K562 (cell line): Measurements from ENCODE around the gene SOX6. TPM values are rescaled to one million over a fixed set of nuclear protein-coding genes. Genes with fewer than 3 reads are reported as not detected.

Experiments
- ETS2 ChIP-seq: IDR thresholded peaks from 2 replicates; pipeline ENCODE4 v1.6.1; 2016; ENCODE audit warnings: borderline replicate concordance, missing genetic modification characterization, mild to moderate bottlenecking, moderate library complexity, missing compliant biosample characterization; ENCODE audit not compliant: poor library complexity, severe bottlenecking
- FOS ChIP-seq: IDR thresholded peaks from 3 replicates; pipeline ENCODE4 v1.6.1; 2011; ENCODE audit not compliant: insufficient read length; ENCODE audit errors: extremely low read depth
- FOSL1 ChIP-seq: fragments of 200-800 bp; sonication (Bioruptor generic); conservative IDR thresholded peaks from 2 replicates; pipeline ENCODE4 v1.6.1; 2016; ENCODE audit warnings: missing genetic modification characterization, missing compliant biosample characterization
- FOXA1 ChIP-seq: fragments of 450-650 bp; IDR thresholded peaks from 2 replicates; pipeline ENCODE4 v1.6.1; 2016; ENCODE audit warnings: mild to moderate bottlenecking, borderline replicate concordance
- GATAD2B ChIP-seq: fragments of 450-650 bp; IDR thresholded peaks from 2 replicates; pipeline ENCODE4 v1.6.1; 2017; ENCODE audit warnings: mild to moderate bottlenecking, borderline replicate concordance
- HDAC3 ChIP-seq: fragments of 450-650 bp; IDR thresholded peaks from 2 replicates; pipeline ENCODE4 v1.6.1; 2018; ENCODE audit warnings: borderline replicate concordance, mild to moderate bottlenecking, moderate library complexity; ENCODE audit not compliant: partially characterized antibody
- HES1 ChIP-seq: fragments of 450-650 bp; IDR thresholded peaks from 2 replicates; pipeline ENCODE4 v1.6.1; 2016; ENCODE audit warnings: low read depth, mild to moderate bottlenecking, moderate library complexity
- HNRNPK ChIP-seq: fragments of 200-400 bp; formaldehyde crosslinking; IDR thresholded peaks from one replicate; pipeline ENCODE4 v1.6.1; 2018; ENCODE audit warnings: mild to moderate bottlenecking, low read depth, low read length; ENCODE audit not compliant: poor library complexity, severe bottlenecking
- KAT7 ChIP-seq: sonication (generic); formaldehyde crosslinking; IDR thresholded peaks from 2 replicates; pipeline ENCODE4 v1.8.0; 2022; ENCODE audit warnings: missing genetic modification reagents, mild to moderate bottlenecking, borderline replicate concordance
- LEF1 ChIP-seq: fragments of 450-650 bp; IDR thresholded peaks from 2 replicates; pipeline ENCODE4 v1.6.1; 2016; ENCODE audit warnings: mild to moderate bottlenecking
- NCOA6 ChIP-seq: fragments of 450-650 bp; IDR thresholded peaks from 2 replicates; pipeline ENCODE4 v1.6.1; 2017; ENCODE audit warnings: mild to moderate bottlenecking
- NCOR1 ChIP-seq: fragments of 450-650 bp; IDR thresholded peaks from 2 replicates; pipeline ENCODE4 v1.6.1; 2016; ENCODE audit warnings: mild to moderate bottlenecking, moderate library complexity
- PHB ChIP-seq: fragments of 250-450 bp; sonication (Bioruptor Pico); IDR thresholded peaks from 2 replicates; pipeline ENCODE4 v1.5.0; 2021
- RFX7 ChIP-seq: fragments of 250-450 bp; sonication (Bioruptor Pico); IDR thresholded peaks from 2 replicates; pipeline ENCODE4 v1.5.1; 2021; ENCODE audit warnings: mild to moderate bottlenecking
- TAF1 ChIP-seq: IDR thresholded peaks from 2 replicates; pipeline ENCODE4 v1.6.1; 2011; ENCODE audit warnings: mild to moderate bottlenecking, low read length, moderate library complexity; ENCODE audit not compliant: insufficient read depth, control insufficient read depth, severe bottlenecking; ENCODE audit errors: extremely low read depth
- ZNF143 ChIP-seq: sonication (generic); formaldehyde crosslinking; IDR thresholded peaks from 2 replicates; pipeline ENCODE4 v1.9.0; 2022; ENCODE audit warnings: mild to moderate bottlenecking, missing genetic modification reagents
- ZNF175 ChIP-seq: fragments of 200-800 bp; sonication (Bioruptor generic); IDR thresholded peaks from 2 replicates; pipeline ENCODE4 v1.6.1; 2016; ENCODE audit warnings: low read depth, mild to moderate bottlenecking, missing genetic modification characterization, missing compliant biosample characterization
- ZNF384 ChIP-seq: IDR thresholded peaks from 2 replicates; pipeline ENCODE4 v1.6.1; 2012; ENCODE audit warnings: low read depth, low read length, improper control_type of control experiment
- polyA plus RNA-seq, 8 experiments: library from polyadenylated mRNA; depleted of rRNA in 4 of 8; stranded (reverse) in 5 of 8; unstranded in 3 of 8; fragments of >200 nt; fragmentation: Nextera tagmentation in 2 of 8; fragmentation: Illumina TruSeq in 1 of 8; extraction: Ambion mirVana in 2 of 8; extraction: Trizol in 1 of 8; gene quantifications; 2 replicates each; pipeline versions ENCODE4 v1.2.1 to v1.2.3, GENCODE V29; 2011 to 2014; ENCODE audit warnings: inconsistent platforms in 1 of 8, missing spikeins in 1 of 8
- total RNA-seq, 7 experiments: library from RNA; depleted of rRNA in 6 of 7; stranded (reverse); fragments of >200 nt in 6 of 7; fragmentation: Illumina TruSeq in 2 of 7; extraction: Trizol in 2 of 7; gene quantifications; 2 replicates each; pipeline versions ENCODE4 v1.2.1 to v1.2.3, GENCODE V29; 2011 to 2021; ENCODE audit warnings: low replicate concordance in 1 of 7
- TF ChIP-seq, protein P1 (sequence below): fragments of 450-650 bp; formaldehyde crosslinking; IDR thresholded peaks from 2 replicates; pipeline ENCODE4 v1.4.0; 2022; ENCODE audit warnings: mild to moderate bottlenecking, moderate library complexity
- TF ChIP-seq, protein P2 (sequence below), 2 experiments: fragments of 450-650 bp; formaldehyde crosslinking in 1 of 2; IDR thresholded peaks; 2 replicates each; pipeline versions ENCODE4 v1.4.0 to v1.6.1; 2014 to 2020; ENCODE audit warnings: mild to moderate bottlenecking in 2 of 2, borderline replicate concordance in 1 of 2, low read depth in 1 of 2

SOX6 gene
- total and polyA plus RNA-seq, 9 of the 15 experiments (the other 6 are each of a cell fraction or from before 2014, with no cell fraction given): 0.89 to 8.7 (median 5.7) TPM

DNA sequence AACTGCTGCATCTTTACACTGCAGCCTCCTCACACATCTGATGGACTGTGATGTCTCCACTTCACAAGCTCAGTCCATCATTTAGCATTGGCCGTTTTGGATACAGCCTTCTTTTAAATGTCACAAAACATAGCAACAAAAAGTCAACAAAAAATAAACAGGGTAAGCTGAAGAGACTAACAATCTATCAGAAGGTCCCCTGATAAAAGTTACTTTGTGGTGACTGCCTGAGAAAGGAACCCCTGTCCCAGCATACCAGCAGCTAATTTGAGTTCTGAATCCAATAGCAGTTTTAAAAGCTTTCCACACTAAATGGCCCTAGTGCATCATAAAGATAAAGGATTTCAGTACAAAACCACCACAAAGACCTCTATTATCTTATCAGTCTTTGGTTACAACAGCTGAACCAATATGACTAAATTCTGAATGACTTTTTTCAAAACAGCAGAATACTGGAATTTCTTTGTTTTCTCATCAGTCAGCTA, 162.4 kb downstream of the SOX6 start (continued):
- TF ChIP-seq, protein P1, sequence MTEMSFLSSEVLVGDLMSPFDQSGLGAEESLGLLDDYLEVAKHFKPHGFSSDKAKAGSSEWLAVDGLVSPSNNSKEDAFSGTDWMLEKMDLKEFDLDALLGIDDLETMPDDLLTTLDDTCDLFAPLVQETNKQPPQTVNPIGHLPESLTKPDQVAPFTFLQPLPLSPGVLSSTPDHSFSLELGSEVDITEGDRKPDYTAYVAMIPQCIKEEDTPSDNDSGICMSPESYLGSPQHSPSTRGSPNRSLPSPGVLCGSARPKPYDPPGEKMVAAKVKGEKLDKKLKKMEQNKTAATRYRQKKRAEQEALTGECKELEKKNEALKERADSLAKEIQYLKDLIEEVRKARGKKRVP (CRISPR knock-in tag): peak; percentile 40; the same call in 1 of the 2 replicates
- TF ChIP-seq ZNF384 (peak; percentile 68), LEF1 (peak; percentile 91), ZNF175 (no peak), HES1 (peak; percentile 74; the same call in 1 of the 2 replicates), FOS (no peak), FOXA1 (peak; percentile 65), RFX7 (CRISPR knock-in tag) (no peak), NCOR1 (peak; percentile 82), ZNF143 (CRISPR knock-in tag) (no peak), HDAC3 (peak; percentile 86), FOSL1 (tag) (peak; percentile 70), KAT7 (CRISPR knock-in tag) (no peak), GATAD2B (peak; percentile 74; the same call in 1 of the 2 replicates), TAF1 (no peak), ETS2 (tag) (no peak), HNRNPK (no peak), NCOA6 (no peak), PHB (CRISPR knock-in tag) (no peak)
- TF ChIP-seq, protein P2, sequence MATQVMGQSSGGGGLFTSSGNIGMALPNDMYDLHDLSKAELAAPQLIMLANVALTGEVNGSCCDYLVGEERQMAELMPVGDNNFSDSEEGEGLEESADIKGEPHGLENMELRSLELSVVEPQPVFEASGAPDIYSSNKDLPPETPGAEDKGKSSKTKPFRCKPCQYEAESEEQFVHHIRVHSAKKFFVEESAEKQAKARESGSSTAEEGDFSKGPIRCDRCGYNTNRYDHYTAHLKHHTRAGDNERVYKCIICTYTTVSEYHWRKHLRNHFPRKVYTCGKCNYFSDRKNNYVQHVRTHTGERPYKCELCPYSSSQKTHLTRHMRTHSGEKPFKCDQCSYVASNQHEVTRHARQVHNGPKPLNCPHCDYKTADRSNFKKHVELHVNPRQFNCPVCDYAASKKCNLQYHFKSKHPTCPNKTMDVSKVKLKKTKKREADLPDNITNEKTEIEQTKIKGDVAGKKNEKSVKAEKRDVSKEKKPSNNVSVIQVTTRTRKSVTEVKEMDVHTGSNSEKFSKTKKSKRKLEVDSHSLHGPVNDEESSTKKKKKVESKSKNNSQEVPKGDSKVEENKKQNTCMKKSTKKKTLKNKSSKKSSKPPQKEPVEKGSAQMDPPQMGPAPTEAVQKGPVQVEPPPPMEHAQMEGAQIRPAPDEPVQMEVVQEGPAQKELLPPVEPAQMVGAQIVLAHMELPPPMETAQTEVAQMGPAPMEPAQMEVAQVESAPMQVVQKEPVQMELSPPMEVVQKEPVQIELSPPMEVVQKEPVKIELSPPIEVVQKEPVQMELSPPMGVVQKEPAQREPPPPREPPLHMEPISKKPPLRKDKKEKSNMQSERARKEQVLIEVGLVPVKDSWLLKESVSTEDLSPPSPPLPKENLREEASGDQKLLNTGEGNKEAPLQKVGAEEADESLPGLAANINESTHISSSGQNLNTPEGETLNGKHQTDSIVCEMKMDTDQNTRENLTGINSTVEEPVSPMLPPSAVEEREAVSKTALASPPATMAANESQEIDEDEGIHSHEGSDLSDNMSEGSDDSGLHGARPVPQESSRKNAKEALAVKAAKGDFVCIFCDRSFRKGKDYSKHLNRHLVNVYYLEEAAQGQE (IDR thresholded peaks at IDR 0.05; ENCODE audit: borderline replicate concordance): peak; percentile 27; the same call in 1 of the 2 replicates
- TF ChIP-seq, protein P2 (CRISPR knock-in tag; IDR thresholded peaks at IDR 0.05; ENCODE audit: low read depth): no peak
